ENCODE data around the gene SH3GLB2. TPM values are rescaled to one million over a fixed set of nuclear protein-coding genes. Genes with fewer than 3 reads are reported as not detected.

Gene SH3GLB2
- total and polyA plus RNA-seq, 2 experiments from 2014 or later: 85.4 to 124 TPM

- Histone ChIP-seq H3K27me3 (no peaks in the 10 kb centered on the region), H3K27ac (no peak overlapping the region), H3K4me3 (no peak overlapping the region), H3K9me2 (replicated peaks; ENCODE audit: insufficient read depth) (no peaks in the 10 kb centered on the region), H3K4me1 (ENCODE audit: insufficient read depth) (no peaks in the 10 kb centered on the region), H3K79me2 (no peaks in the 10 kb centered on the region), H3K4me2 (no peak overlapping the region), H2AFZ (no peak overlapping the region), H3K36me3 (replicated peaks; ENCODE audit: insufficient read depth, low read depth) (no peaks in the 10 kb centered on the region), H4K20me1 (ENCODE audit: insufficient read depth, poor library complexity, severe bottlenecking) (no peaks in the 10 kb centered on the region), H3K9me3 (ENCODE audit: low read depth) (no peaks in the 10 kb centered on the region)
- TF ChIP-seq EZH2phosphoT487 (IDR thresholded peaks at IDR 0.05; ENCODE audit: low read depth, severe bottlenecking, unreplicated experiment) (no peak), EZH2 (IDR thresholded peaks at IDR 0.05; ENCODE audit: borderline replicate concordance) (no peak), CTCF (IDR thresholded peaks at IDR 0.05; ENCODE audit: poor library complexity) (no peak)
- DNase-seq (ENCODE audit: low spot score): no peak
- 96% methylated on average over 5 of the region's 5 CpGs for WGBS (ENCODE audit: low lambda C conversion rate, missing lambda C conversion rate)
These were observed 32.3 kb downstream of the SH3GLB2 start for GRCh38 chr9:128995791-128996190.

DNA sequence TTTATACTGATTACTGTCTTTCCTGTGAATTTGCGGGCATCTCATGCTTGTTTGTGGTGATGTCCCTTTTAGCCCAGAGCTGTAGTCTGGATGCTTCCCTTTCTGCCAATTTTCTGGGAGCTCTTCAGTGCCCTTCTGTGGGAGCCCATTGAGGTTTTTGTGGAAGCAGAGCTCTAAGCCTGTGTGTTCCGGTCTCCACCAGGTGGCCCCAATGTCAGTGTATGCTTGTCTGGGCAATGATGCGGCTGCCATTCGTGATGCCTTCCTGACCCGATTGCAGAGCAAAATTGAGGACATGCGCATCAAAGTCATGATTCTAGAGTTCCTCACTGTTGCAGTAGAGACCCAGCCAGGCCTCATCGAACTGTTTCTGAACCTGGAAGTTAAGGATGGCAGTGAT is 35.1 kb downstream of the SH3GLB2 start:
- no peaks in the 10 kb centered on the region for H3K9me2 ChIP-seq (replicated peaks; ENCODE audit: insufficient read depth)
- peak; percentile 26 for TF ChIP-seq CTCF (IDR thresholded peaks at IDR 0.05; ENCODE audit: poor library complexity)
- TF ChIP-seq EZH2phosphoT487 (IDR thresholded peaks at IDR 0.05; ENCODE audit: low read depth, severe bottlenecking, unreplicated experiment): no peak
- no peak overlapping the region for H2AFZ ChIP-seq
- no peak overlapping the region for H3K4me3 ChIP-seq
- H4K20me1 ChIP-seq (ENCODE audit: insufficient read depth, poor library complexity, severe bottlenecking): no peaks in the 10 kb centered on the region
- no peaks in the 10 kb centered on the region for H3K27me3 ChIP-seq
- H3K9me3 ChIP-seq (ENCODE audit: low read depth): no peaks in the 10 kb centered on the region
- 94% methylated on average over 7 of the region's 7 CpGs for WGBS (ENCODE audit: low lambda C conversion rate, missing lambda C conversion rate)
- no peak for DNase-seq (ENCODE audit: low spot score)
- H3K79me2 ChIP-seq: no peaks in the 10 kb centered on the region
- no peaks in the 10 kb centered on the region for H3K4me1 ChIP-seq (ENCODE audit: insufficient read depth)
- H3K27ac ChIP-seq: no peak overlapping the region
- no peaks in the 10 kb centered on the region for H3K36me3 ChIP-seq (replicated peaks; ENCODE audit: insufficient read depth, low read depth)
- no peak overlapping the region for H3K4me2 ChIP-seq

- TF ChIP-seq EZH2phosphoT487 (IDR thresholded peaks at IDR 0.05; ENCODE audit: low read depth, severe bottlenecking, unreplicated experiment) (no peak), EZH2 (IDR thresholded peaks at IDR 0.05; ENCODE audit: borderline replicate concordance) (no peak), CTCF (IDR thresholded peaks at IDR 0.05; ENCODE audit: poor library complexity) (no peak)
- Histone ChIP-seq H3K27ac (no peak overlapping the region), H3K4me1 (ENCODE audit: insufficient read depth) (no peaks in the 10 kb centered on the region), H3K79me2 (no peaks in the 10 kb centered on the region), H2AFZ (no peak overlapping the region), H3K9me2 (replicated peaks; ENCODE audit: insufficient read depth) (no peaks in the 10 kb centered on the region), H3K36me3 (replicated peaks; ENCODE audit: insufficient read depth, low read depth) (no peaks in the 10 kb centered on the region), H3K4me2 (no peak overlapping the region), H3K9me3 (ENCODE audit: low read depth) (no peaks in the 10 kb centered on the region), H4K20me1 (ENCODE audit: insufficient read depth, poor library complexity, severe bottlenecking) (no peaks in the 10 kb centered on the region), H3K4me3 (no peak overlapping the region), H3K27me3 (no peaks in the 10 kb centered on the region)
- 96% methylated on average over 5 of the region's 5 CpGs for whole genome bisulfite sequencing (ENCODE audit: low lambda C conversion rate, missing lambda C conversion rate)
- DNase-seq (ENCODE audit: low spot score): no peak
These were observed 40.3 kb downstream of the SH3GLB2 start for GRCh38 chr9:128987805-128988204.

DNA sequence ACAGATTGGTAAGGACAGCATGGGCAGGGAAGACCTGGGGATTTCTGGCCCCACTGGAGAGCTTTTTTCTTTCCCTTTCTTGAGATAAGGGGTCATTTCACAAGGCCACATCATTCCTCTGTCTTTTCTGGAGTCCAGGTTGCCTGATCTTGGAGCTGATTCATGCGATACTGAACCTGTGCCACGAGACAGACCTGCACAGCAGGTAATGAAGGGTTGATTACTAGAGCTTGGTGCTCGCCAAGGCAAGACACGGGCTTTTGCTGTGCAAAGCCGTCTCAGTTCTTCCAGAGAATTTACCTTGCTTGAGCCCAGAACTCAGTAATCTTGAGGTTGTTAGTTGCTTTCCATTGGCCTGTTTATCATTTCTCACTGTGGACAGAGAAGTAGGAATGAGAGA is 41.5 kb downstream of the SH3GLB2 start:
- Histone ChIP-seq H3K4me3 (no peak overlapping the region), H2AFZ (no peak overlapping the region), H3K27me3 (no peaks in the 10 kb centered on the region), H4K20me1 (ENCODE audit: insufficient read depth, poor library complexity, severe bottlenecking) (no peaks in the 10 kb centered on the region), H3K27ac (no peak overlapping the region), H3K79me2 (no peaks in the 10 kb centered on the region), H3K36me3 (replicated peaks; ENCODE audit: insufficient read depth, low read depth) (no peaks in the 10 kb centered on the region), H3K4me1 (ENCODE audit: insufficient read depth) (no peaks in the 10 kb centered on the region), H3K9me3 (ENCODE audit: low read depth) (no peaks in the 10 kb centered on the region), H3K9me2 (replicated peaks; ENCODE audit: insufficient read depth) (no peaks in the 10 kb centered on the region), H3K4me2 (no peak overlapping the region)
- WGBS (ENCODE audit: low lambda C conversion rate, missing lambda C conversion rate): 92% methylated on average over 5 of the region's 5 CpGs
- no peak for TF ChIP-seq EZH2 (IDR thresholded peaks at IDR 0.05; ENCODE audit: borderline replicate concordance)
- TF ChIP-seq CTCF (IDR thresholded peaks at IDR 0.05; ENCODE audit: poor library complexity): no peak
- TF ChIP-seq EZH2phosphoT487 (IDR thresholded peaks at IDR 0.05; ENCODE audit: low read depth, severe bottlenecking, unreplicated experiment): no peak
- no peak for DNase-seq (ENCODE audit: low spot score)
